H1 (cell line): ENCODE data around the gene HRCT1. TPM values are rescaled to one million over a fixed set of nuclear protein-coding genes. Genes with fewer than 3 reads are reported as not detected.

Source experiments
- CTCF ChIA-PET: fragments of 300-600 bp; sonication (Branson Sonifier 250); formaldehyde crosslinking; loops from one replicate; lab custom pipeline; 2021; ENCODE audit not compliant: partially characterized antibody; lab: Charles Lee
- POLR2A ChIA-PET: fragments of 300-600 bp; sonication (Branson Sonifier 250); formaldehyde crosslinking; loops from one replicate; lab custom pipeline; 2021; ENCODE audit warnings: inconsistent platforms; ENCODE audit not compliant: partially characterized antibody; lab: Charles Lee
- DNase-seq, 2 experiments: peaks; one replicate each; pipeline versions ENCODE4 v3.0.0 to v3.0.0-alpha.2; 2010 to 2022; ENCODE audit warnings: low spot score in 2 of 2, low read depth in 1 of 2, mixed read lengths in 1 of 2
- FAIRE-seq: peaks from 2 replicates; lab custom pipeline; 2011; peaks lifted over from hg19 to GRCh38; lab: Jason Lieb, UNC
- H2AFZ ChIP-seq: 2 replicates; pipeline ENCODE4 v1.8.1; 2012; ENCODE audit warnings: low read length, inconsistent platforms
- H2AK5ac ChIP-seq: 2 replicates; pipeline ENCODE4 v1.6.1; 2013; ENCODE audit warnings: low read depth, low read length
- H2BK120ac ChIP-seq: replicated peaks from 2 replicates; pipeline ENCODE3; 2013; ENCODE audit warnings: low read depth, low read length, inconsistent platforms
- H2BK12ac ChIP-seq: 2 replicates; pipeline ENCODE4 v1.6.1; 2013; ENCODE audit warnings: low read depth, low read length
- H2BK15ac ChIP-seq: 2 replicates; pipeline ENCODE4 v1.6.1; 2013; ENCODE audit warnings: low read length
- H2BK20ac ChIP-seq: 2 replicates; pipeline ENCODE4 v1.6.1; 2013; ENCODE audit warnings: low read length
- H2BK5ac ChIP-seq: 2 replicates; pipeline ENCODE4 v1.6.1; 2013; ENCODE audit warnings: low read depth, low read length
- H3K14ac ChIP-seq: 2 replicates; pipeline ENCODE4 v1.6.1; 2013; ENCODE audit warnings: inconsistent platforms; ENCODE audit not compliant: insufficient read length
- H3K18ac ChIP-seq: 2 replicates; pipeline ENCODE4 v1.6.1; 2013; ENCODE audit warnings: low read length; ENCODE audit errors: extremely low read depth
- H3K23ac ChIP-seq: 2 replicates; pipeline ENCODE4 v1.6.1; 2013; ENCODE audit warnings: inconsistent platforms; ENCODE audit not compliant: insufficient read length
- H3K23me2 ChIP-seq: 2 replicates; pipeline ENCODE4 v1.6.1; 2013; ENCODE audit warnings: low read depth, low read length
- H3K27ac ChIP-seq: 2 replicates; pipeline ENCODE4 v1.6.1; 2011; ENCODE audit warnings: low read depth, low read length, inconsistent platforms
- H3K27me3 ChIP-seq, 4 experiments: replicated peaks in 1 of 4; 1 replicate in 1 of 4; 2 replicates in 3 of 4; pipeline versions ENCODE4 v1.6.1 to v1.8.1; 2011 to 2013; ENCODE audit warnings: low read length in 3 of 4, mild to moderate bottlenecking in 3 of 4, inconsistent platforms in 2 of 4, mixed read lengths in 2 of 4, moderate library complexity in 1 of 4; ENCODE audit not compliant: control insufficient read depth in 3 of 4, insufficient read depth in 3 of 4; ENCODE audit errors: extremely low read depth in 1 of 4
- H3K36me3 ChIP-seq, 4 experiments: 2 replicates each; pipeline versions ENCODE4 v1.6.1 to v1.8.1; 2011 to 2013; ENCODE audit warnings: mild to moderate bottlenecking in 4 of 4, low read length in 3 of 4, moderate library complexity in 2 of 4, control low read depth in 1 of 4, inconsistent platforms in 1 of 4; ENCODE audit not compliant: insufficient read depth in 4 of 4, control insufficient read depth in 2 of 4
- H3K4ac ChIP-seq: replicated peaks from 2 replicates; pipeline ENCODE3; 2013; ENCODE audit warnings: low read length, low read depth, mixed read lengths, inconsistent platforms; ENCODE audit not compliant: insufficient read length
- H3K4me1 ChIP-seq, 4 experiments: replicated peaks in 1 of 4; 1 replicate in 1 of 4; 2 replicates in 3 of 4; pipeline versions ENCODE4 v1.6.1 to v1.8.1; 2011 to 2013; ENCODE audit warnings: low read length in 3 of 4, inconsistent platforms in 2 of 4, mixed read lengths in 1 of 4; ENCODE audit not compliant: insufficient read depth in 4 of 4, control insufficient read depth in 3 of 4
- H3K4me2 ChIP-seq, 2 experiments: 2 replicates each; pipeline versions ENCODE4 v1.6.1 to v1.8.1; 2011 to 2013; ENCODE audit warnings: low read depth in 2 of 2, low read length in 2 of 2, control low read depth in 1 of 2, inconsistent platforms in 1 of 2, mild to moderate bottlenecking in 1 of 2; ENCODE audit not compliant: insufficient read depth in 1 of 2
- H3K4me3 ChIP-seq, 4 experiments: fragments of 200-600, 300-600 bp in 1 of 4; sonication (generic), shearing (Covaris generic), sonication (Bioruptor Twin) in 1 of 4; 2 replicates each; pipeline versions ENCODE4 v1.5.1 to v1.8.1; 2011 to 2016; ENCODE audit warnings: low read length in 4 of 4, low read depth in 3 of 4, control low read depth in 2 of 4, inconsistent platforms in 2 of 4, mild to moderate bottlenecking in 2 of 4, mixed read lengths in 1 of 4, moderate library complexity in 1 of 4; ENCODE audit not compliant: insufficient read depth in 2 of 4; ENCODE audit errors: extremely low read depth in 1 of 4
- H3K56ac ChIP-seq: replicated peaks from 2 replicates; pipeline ENCODE3; 2013; ENCODE audit warnings: low read depth, mild to moderate bottlenecking, mixed read lengths, low read length, inconsistent platforms; ENCODE audit not compliant: insufficient read length
- H3K79me1 ChIP-seq: 2 replicates; pipeline ENCODE4 v1.6.1; 2013; ENCODE audit warnings: low read depth, low read length, control low read depth
- H3K79me2 ChIP-seq, 2 experiments: 2 replicates each; pipeline versions ENCODE4 v1.6.1 to v1.8.1; 2012 to 2013; ENCODE audit warnings: low read length in 2 of 2, mild to moderate bottlenecking in 2 of 2, inconsistent platforms in 1 of 2; ENCODE audit not compliant: insufficient read depth in 2 of 2, control insufficient read depth in 1 of 2
- H3K9ac ChIP-seq, 4 experiments: replicated peaks in 1 of 4; 1 replicate in 1 of 4; 2 replicates in 3 of 4; pipeline versions ENCODE4 v1.6.1 to v1.8.1; 2011 to 2013; ENCODE audit warnings: low read depth in 3 of 4, low read length in 3 of 4, control low read depth in 2 of 4, mild to moderate bottlenecking in 2 of 4, moderate library complexity in 2 of 4, inconsistent platforms in 1 of 4; ENCODE audit errors: extremely low read depth in 1 of 4
- H3K9me3 ChIP-seq, 2 experiments: 2 replicates each; pipeline versions ENCODE4 v1.6.1 to v1.8.1; 2012 to 2013; ENCODE audit warnings: mild to moderate bottlenecking in 2 of 2, moderate library complexity in 2 of 2, control low read depth in 1 of 2, inconsistent platforms in 1 of 2, low read depth in 1 of 2, low read length in 1 of 2, mixed read lengths in 1 of 2; ENCODE audit not compliant: insufficient read depth in 2 of 2
- H4K20me1 ChIP-seq, 2 experiments: replicated peaks in 1 of 2; 2 replicates each; pipeline versions ENCODE3 to v1.8.1; 2011 to 2013; ENCODE audit warnings: inconsistent platforms in 2 of 2, low read length in 2 of 2, mild to moderate bottlenecking in 1 of 2; ENCODE audit not compliant: insufficient read depth in 2 of 2, control insufficient read depth in 1 of 2
- H4K5ac ChIP-seq: 2 replicates; pipeline ENCODE4 v1.6.1; 2013; ENCODE audit warnings: low read length, low read depth, mixed read lengths, inconsistent platforms; ENCODE audit not compliant: insufficient read length
- H4K8ac ChIP-seq: 2 replicates; pipeline ENCODE4 v1.8.0; 2013; ENCODE audit warnings: mild to moderate bottlenecking, moderate library complexity, low read length, inconsistent platforms; ENCODE audit not compliant: insufficient read depth; ENCODE audit errors: extremely low read depth
- H4K91ac ChIP-seq: replicated peaks from 2 replicates; pipeline ENCODE3; 2013; ENCODE audit warnings: low read length, mixed read lengths, inconsistent platforms; ENCODE audit not compliant: insufficient read length
- FOSL1 ChIP-seq: IDR thresholded peaks from 2 replicates; pipeline ENCODE4 v1.6.1; 2011; ENCODE audit warnings: mild to moderate bottlenecking, low read depth, low read length, moderate library complexity; ENCODE audit not compliant: insufficient read depth
- SIX5 ChIP-seq: IDR thresholded peaks from 2 replicates; pipeline ENCODE4 v1.6.1; 2011; ENCODE audit warnings: mild to moderate bottlenecking, low read depth, low read length
- ZNF274 ChIP-seq: IDR thresholded peaks from 2 replicates; pipeline ENCODE4 v1.7.0; 2012; ENCODE audit warnings: low read length, borderline replicate concordance; ENCODE audit errors: extremely low read depth
- WGBS, 2 experiments: shearing (Covaris generic) in 1 of 2; methylation state at CpG; one replicate each; pipeline versions ENCODE4 v1.1.6 to v1.1.7; 2013 to 2015; ENCODE audit warnings: low lambda C conversion rate in 2 of 2, mixed read lengths in 2 of 2, inconsistent platforms in 1 of 2, low coverage in 1 of 2, missing lambda C conversion rate in 1 of 2; ENCODE audit not compliant: insufficient replicate concordance in 2 of 2, insufficient coverage in 1 of 2, insufficient read length in 1 of 2; ENCODE audit errors: extremely low coverage in 1 of 2, missing lambda C conversion rate in 1 of 2; 5-methylcytosine and 5-hydroxymethylcytosine counted together
- polyA plus RNA-seq, 7 experiments: library from polyadenylated mRNA; depleted of rRNA in 3 of 7; stranded (reverse) in 5 of 7; unstranded in 2 of 7; fragments of >200 nt in 5 of 7; fragments of 200-250 nt in 2 of 7; gene quantifications; 1 replicate in 5 of 7; 2 replicates in 1 of 7; 4 replicates in 1 of 7; pipeline versions ENCODE4 v1.2.1 to v1.2.3, GENCODE V29; 2011 to 2013; ENCODE audit warnings: missing spikeins in 2 of 7, mixed read lengths in 2 of 7
- total RNA-seq: library from RNA; stranded (reverse); fragmentation: NEBNext Ultra II Directional; extraction: Animal tissue kit (Norgen Biotek cat#: 25700); gene quantifications from 2 replicates; pipeline ENCODE4 v1.2.1, GENCODE V29; 2021

The HRCT1 gene
- total and polyA plus RNA-seq, 2 of the 8 experiments (the other 6 are each of a cell fraction or from before 2014, with no cell fraction given) = not detected

GRCh38 chr9:35933550-35934067 lies 27.6 kb downstream of the HRCT1 start:
- Histone ChIP-seq H4K20me1 (no peaks in the 10 kb centered on the region), H4K8ac (no peak overlapping the region), H3K14ac (no peak overlapping the region), H3K23me2 (no peaks in the 10 kb centered on the region), H4K5ac (no peak overlapping the region), H2BK15ac (no peak overlapping the region), H2BK120ac (no peak overlapping the region), H2BK12ac (no peak overlapping the region), H3K27ac (no peak overlapping the region), H2BK5ac (no peak overlapping the region), H4K91ac (no peak overlapping the region), H3K79me2 (no peaks in the 10 kb centered on the region), H3K4ac (no peak overlapping the region), H3K4me2 (no peak overlapping the region), H3K36me3 (no peaks in the 10 kb centered on the region), H3K56ac (no peak overlapping the region), H3K23ac (no peak overlapping the region), H3K27me3 (no peaks in the 10 kb centered on the region), H2AK5ac (no peak overlapping the region), H3K4me3 (no peak overlapping the region), H3K4me1 (no peaks in the 10 kb centered on the region), H2BK20ac (no peak overlapping the region), H3K9me3 (no peaks in the 10 kb centered on the region), H2AFZ (no peak overlapping the region), H3K18ac (no peak overlapping the region), H3K79me1 (no peaks in the 10 kb centered on the region), H3K9ac (no peak overlapping the region)
- 89% methylated on average over 4 of the region's 4 CpGs; no CpG with 5 or more reads in 1 of the 2 experiments for WGBS, 2 experiments
- ChIA-PET POLR2A (no interaction called here), CTCF (interaction anchor here (5.7 kb wide), 1 partner anchor 11 kb away, joined by 24 read pairs; no protein-coding TSS in a partner anchor)
- TF ChIP-seq FOSL1 (no peak), ZNF274 (no peak), SIX5 (no peak)
- no peak for DNase-seq
- FAIRE-seq = no peak
